ENCODE results near the gene CD70. TPM values are rescaled to one million over a fixed set of nuclear protein-coding genes. Genes with fewer than 3 reads are reported as not detected.

The CD70 gene
- total and polyA plus RNA-seq, 11 donors: 0.23 to 0.68 (median 0.37) TPM; not detected in 8

GRCh38 chr19:6573350-6573749, 17.6 kb downstream of the CD70 start:
- Histone ChIP-seq H3K27ac (no peak overlapping the region), H3K9me3 (peaks cover 0 to 12% (median 0%) of the 10 kb centered on the region in 12 donors), H3K4me3 (no peak overlapping the region), H3K36me3 (no peaks in the 10 kb centered on the region), H3K4me1 (peaks cover 0 to 26% (median 0%) of the 10 kb centered on the region in 12 donors), H3K27me3 (peaks cover 0 to 31% (median 5%) of the 10 kb centered on the region in 9 donors)
- no peak for TF ChIP-seq CTCF (IDR thresholded peaks at IDR 0.05)
- DNase-seq: no peak
- no peak for ATAC-seq
- 20 to 40% (median 22%) methylated on average over 1 of the region's 1 CpG for WGBS, 4 donors
- intact Hi-C loops (cut with DNase I): no loop called here

GRCh38 chr19:6572217-6572616, 18.7 kb downstream of the CD70 start:
- Histone ChIP-seq H3K4me1 (peaks cover 0 to 19% (median 0%) of the 10 kb centered on the region in 12 donors), H3K27ac (no peak overlapping the region), H3K4me3 (no peak overlapping the region), H3K27me3 (peaks cover 0 to 31% (median 5%) of the 10 kb centered on the region in 9 donors), H3K36me3 (no peaks in the 10 kb centered on the region), H3K9me3 (peaks cover 0 to 11% (median 0%) of the 10 kb centered on the region in 12 donors)
- intact Hi-C loops (cut with DNase I): no loop called here
- ATAC-seq (peak in 3 of 4 donors; percentile 47 to 81 (median 81)), DNase-seq (peak; percentile 33 to 73 (median 41))
- TF ChIP-seq POLR2A (IDR thresholded peaks at IDR 0.05) (no peak), CTCF (IDR thresholded peaks at IDR 0.05) (no peak)
- 54 to 71% (median 66%) methylated on average over 4 of the region's 4 CpGs for WGBS, 4 donors

- Histone ChIP-seq H3K36me3 (no peaks in the 10 kb centered on the region), H3K4me3 (no peak overlapping the region), H3K27ac (no peak overlapping the region), H3K4me1 (peaks cover 0 to 9% (median 0%) of the 10 kb centered on the region in 12 donors), H3K27me3 (peaks cover 0 to 31% (median 5%) of the 10 kb centered on the region in 9 donors), H3K9me3 (peaks cover 0 to 11% (median 0%) of the 10 kb centered on the region in 12 donors)
- DNase-seq (no peak), ATAC-seq (no peak)
- TF ChIP-seq CTCF (IDR thresholded peaks at IDR 0.05) (no peak), POLR2A (IDR thresholded peaks at IDR 0.05) (no peak)
- intact Hi-C loops (cut with DNase I): no loop called here
Observed at GRCh38 chr19:6571167-6571566, 19.8 kb downstream of the CD70 start.

- intact Hi-C loops (cut with DNase I): no loop called here
- H3K4me3 ChIP-seq: no peak overlapping the region
- H3K36me3 ChIP-seq: no peaks in the 10 kb centered on the region
- 59 to 95% (median 83%) methylated on average over 3 of the region's 3 CpGs for WGBS, 4 donors
- DNase-seq (no peak), ATAC-seq (no peak)
- H3K9me3 ChIP-seq: peaks cover 0 to 11% (median 0%) of the 10 kb centered on the region in 12 donors
- TF ChIP-seq POLR2A (IDR thresholded peaks at IDR 0.05) (no peak), CTCF (IDR thresholded peaks at IDR 0.05) (no peak)
- H3K4me1 ChIP-seq: peaks cover 0 to 5% (median 0%) of the 10 kb centered on the region in 12 donors
- no peak overlapping the region for H3K27ac ChIP-seq
- H3K27me3 ChIP-seq: peaks cover 0 to 31% (median 5%) of the 10 kb centered on the region in 9 donors
Observed at GRCh38 chr19:6570764-6571163, 20.2 kb downstream of the CD70 start.

Measured in heart left ventricle (tissue), 16 donors.